Measurements from ENCODE around the gene EDNRB.
"Not testable (repeated sequence)": the region's sequence is repeated elsewhere in the genome, so short reads cannot be mapped to it uniquely, and the experiment has no call there.

EDNRB gene

GRCh38 chr13:77896977-77897376 lies 21.7 kb downstream of the EDNRB start:
- DNase-seq (ENCODE audit: low read depth in 2 of 2) = no peak

DNA sequence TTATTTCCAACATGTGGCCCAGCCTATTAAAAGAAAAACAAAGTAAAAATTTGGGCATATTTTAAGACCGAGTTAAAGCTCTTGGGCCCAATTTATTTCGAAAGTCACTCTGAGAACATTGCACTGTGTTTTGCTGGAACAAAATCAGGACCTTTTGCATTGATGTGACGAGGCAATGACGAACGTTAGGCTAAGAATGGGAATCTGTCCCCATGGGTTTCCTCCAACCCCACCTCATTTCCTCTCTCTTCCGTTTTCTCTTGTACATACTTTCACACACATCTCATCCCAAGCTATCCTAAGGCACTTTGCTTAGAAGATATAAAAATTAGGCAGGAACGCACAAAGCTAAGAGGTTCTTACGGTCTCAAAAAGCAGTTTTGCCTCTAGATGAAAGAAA lies 22.1 kb downstream of the EDNRB start:
- DNase-seq (ENCODE audit: low read depth in 2 of 2) = no peak

- DNase-seq (ENCODE audit: low read depth in 2 of 2) = no peak
Measured at GRCh38 chr13:77894743-77895142, 23.9 kb downstream of the EDNRB start.

DNA sequence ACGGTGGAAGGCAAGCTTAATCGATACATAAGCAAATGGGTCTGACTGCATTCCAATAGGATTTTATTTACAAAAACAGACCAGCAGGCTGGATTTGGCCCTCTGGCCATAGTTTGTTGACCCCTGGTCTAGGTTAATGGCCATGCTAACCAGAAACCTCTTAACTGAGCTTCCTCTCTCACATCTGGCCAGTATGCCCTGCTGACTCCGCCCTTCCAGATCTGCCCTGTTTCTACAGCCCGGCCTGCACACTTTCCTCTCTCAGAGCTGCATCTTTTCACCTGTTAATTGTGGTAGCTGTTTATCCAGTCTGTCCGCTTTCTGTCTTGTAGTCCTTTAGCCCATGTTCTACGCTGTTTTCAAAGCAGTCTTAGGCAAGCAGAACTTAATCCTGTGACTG lies 25.6 kb downstream of the EDNRB start:
- no peak for DNase-seq (ENCODE audit: low read depth in 2 of 2)

DNA sequence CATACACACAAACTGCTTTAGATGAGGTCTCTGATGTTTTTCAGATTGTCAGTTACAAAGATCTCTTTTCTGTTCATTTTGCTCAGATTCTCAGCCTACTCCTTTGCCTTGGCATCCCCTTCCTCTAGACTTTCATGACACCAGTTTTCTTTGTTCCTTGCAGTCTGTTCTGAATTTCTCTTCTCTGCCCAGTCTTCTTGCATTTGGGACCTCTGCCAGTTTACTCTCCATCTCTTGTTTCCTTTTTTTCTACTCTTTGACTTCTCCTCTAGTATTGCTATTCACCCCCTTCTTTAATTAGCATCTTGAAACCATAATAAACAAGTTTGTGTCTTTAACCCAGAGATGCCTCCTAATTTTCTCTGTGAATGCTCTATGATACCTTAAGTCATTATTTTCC lies 26.1 kb downstream of the EDNRB start:
- DNase-seq (ENCODE audit: low read depth in 2 of 2) = no peak

GRCh38 chr13:77891486-77891885 lies 27.1 kb downstream of the EDNRB start:
- DNase-seq (ENCODE audit: low read depth in 2 of 2) = no peak

DNA sequence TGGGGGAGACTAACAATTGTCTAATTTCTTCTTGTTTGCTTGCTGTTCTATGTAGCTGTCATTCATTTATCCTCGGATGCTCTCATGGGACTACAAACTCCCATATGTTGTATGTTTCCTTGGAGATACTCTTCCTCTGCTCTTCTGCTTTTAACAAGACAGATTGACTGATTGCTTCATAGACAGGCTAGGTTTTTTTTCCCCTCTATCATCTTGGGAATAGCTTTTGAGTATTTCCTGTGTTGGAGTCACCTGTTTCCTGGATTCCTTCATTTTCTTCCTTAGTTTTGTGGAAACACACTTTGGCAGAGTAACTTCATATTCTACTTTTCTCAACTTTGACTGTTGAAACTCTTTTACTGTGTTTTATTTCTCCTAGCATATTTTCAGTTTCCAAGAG lies 27.6 kb downstream of the EDNRB start:
- no peak for DNase-seq (ENCODE audit: low read depth in 2 of 2)

DNA sequence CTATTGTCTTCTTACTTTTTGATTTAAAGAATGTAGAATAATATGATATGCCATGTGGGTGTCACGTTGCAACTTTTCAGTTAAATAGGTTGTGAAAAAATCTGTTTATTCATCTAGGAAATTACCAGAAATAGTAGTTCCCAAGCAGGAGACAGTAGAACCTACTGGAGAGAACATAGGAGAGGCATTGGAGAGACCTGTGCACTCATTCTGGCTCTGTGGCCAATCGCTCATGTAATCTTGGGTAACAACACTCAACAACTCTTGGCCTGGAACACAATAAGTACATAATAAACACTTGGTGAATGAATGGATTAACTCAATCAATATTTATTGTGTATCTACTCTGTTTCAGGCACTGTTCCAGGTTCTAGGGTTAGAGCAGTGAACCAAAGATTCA lies 35.3 kb downstream of the EDNRB start:
- DNase-seq (ENCODE audit: low read depth in 2 of 2) = no peak

DNA sequence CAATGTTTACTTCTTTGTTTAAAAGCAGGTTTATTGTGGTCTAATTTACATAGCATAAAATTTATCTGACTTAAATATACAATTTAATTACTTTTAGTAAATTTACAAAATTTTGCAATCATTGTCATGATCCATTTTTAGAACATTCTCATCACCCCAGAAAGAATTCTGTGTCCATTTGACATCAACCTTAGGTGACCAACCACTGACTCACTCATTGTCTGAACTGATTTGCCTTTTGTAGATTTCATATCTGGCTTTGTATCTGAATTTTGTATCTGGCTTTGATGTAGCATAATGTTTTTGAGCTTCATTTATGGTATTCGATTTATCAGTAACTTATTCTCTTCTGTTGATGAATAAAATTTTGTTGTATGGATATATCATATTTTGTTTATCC lies 40.4 kb downstream of the EDNRB start:
- no peak for DNase-seq (ENCODE audit: low read depth in 2 of 2)

DNA sequence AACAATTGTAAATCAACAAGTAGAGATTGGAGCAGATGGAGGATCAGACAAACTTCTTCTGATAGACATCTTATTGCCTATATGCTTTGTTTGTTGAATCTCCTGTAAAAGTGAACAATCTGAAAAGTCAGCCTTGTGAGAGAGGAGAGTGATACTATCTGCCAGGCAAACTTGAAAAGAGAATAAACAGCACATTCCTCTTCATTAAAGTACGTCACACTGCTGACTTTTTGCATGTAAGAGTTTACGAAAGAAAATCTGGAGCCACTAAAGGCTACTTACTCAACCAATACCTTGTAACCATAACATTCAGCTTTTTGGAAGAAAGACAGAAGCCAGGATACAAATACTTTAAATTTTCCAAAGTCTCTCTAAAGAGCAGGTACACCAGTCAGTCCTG lies 42.5 kb downstream of the EDNRB start:
- no peak for DNase-seq (ENCODE audit: low read depth in 2 of 2)

DNA sequence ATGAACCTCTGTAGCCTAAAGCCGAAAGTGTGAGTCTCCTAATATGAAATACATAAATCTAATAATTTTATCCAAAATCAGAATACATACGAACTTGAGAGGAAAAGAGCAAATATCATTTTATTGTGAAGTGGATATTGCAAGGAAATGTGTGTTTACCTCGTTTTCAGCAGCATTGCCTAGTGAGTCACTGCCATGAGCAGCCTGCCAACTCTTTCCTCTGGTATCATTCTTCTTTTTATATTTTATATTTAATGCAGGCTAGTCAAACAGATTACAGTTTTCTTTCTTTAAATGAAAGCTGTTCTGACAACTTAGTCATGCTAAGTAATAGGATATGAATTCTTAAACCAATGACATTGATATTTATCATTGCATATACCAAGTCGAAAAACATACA lies 44.2 kb downstream of the EDNRB start:
- DNase-seq (ENCODE audit: low read depth in 2 of 2) = no peak

DNA sequence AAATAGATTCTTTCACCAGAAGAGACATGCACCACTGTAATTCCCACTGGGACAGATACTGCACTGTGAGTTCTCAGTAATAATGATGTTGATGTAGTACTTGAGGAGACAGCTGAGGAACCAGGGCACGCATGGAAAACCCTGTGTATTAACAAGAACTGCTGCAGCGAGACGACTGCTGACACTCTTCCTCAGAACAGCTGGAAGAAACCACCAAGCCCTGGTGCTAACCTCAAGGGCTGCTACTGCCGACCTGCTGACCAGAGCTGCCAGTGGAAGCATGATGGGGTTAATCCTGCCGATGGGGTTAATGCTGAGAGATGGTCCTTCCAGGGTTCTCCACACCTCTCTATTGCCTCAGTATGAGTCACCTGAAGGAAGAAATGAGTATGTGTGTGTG lies 45.6 kb downstream of the EDNRB start:
- DNase-seq (ENCODE audit: low read depth in 2 of 2) = no peak

DNA sequence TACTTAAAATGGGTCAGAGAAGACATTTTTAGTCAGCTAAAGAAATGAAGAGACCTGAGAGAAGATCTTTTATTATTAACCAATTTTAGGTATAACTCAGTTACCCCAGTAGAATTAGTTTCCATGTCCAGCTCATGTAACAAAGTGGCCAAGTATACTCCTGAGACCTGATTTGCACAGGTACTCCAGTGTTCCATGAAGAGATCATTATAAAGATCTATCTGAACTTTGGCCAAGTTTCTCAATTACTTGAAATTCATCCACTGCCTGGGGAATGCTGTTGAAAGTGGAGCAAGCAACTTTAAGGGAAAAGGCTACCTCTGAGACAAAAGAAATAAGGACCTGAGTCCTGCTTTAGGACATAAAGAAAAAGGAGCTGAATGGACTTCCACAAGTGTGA lies 47.0 kb downstream of the EDNRB start:
- no peak for DNase-seq (ENCODE audit: low read depth in 2 of 2)

- no peak for DNase-seq (ENCODE audit: low read depth in 2 of 2)
Measured at GRCh38 chr13:77868717-77869116, 49.9 kb downstream of the EDNRB start.

DNA sequence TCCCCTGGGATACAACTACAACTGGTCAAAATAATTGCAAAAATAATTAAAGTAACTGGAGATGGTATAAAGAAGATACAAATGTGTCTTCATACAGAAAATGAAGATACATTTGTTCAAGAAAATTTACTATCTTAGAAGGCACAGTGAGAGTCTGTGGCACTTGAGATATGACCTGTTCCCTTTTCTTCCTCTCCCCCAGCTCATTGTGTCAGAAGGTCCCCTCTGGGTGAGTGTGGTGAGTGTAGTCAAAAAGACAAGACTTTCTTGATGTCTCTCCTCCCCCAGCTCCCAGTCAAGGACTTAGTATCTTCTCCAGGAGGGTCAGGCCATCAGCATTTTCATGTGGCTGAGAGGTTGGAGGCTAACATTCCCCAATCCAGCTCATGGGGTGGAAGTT lies 51.7 kb downstream of the EDNRB start:
- no peak for DNase-seq (ENCODE audit: low read depth in 2 of 2)

DNA sequence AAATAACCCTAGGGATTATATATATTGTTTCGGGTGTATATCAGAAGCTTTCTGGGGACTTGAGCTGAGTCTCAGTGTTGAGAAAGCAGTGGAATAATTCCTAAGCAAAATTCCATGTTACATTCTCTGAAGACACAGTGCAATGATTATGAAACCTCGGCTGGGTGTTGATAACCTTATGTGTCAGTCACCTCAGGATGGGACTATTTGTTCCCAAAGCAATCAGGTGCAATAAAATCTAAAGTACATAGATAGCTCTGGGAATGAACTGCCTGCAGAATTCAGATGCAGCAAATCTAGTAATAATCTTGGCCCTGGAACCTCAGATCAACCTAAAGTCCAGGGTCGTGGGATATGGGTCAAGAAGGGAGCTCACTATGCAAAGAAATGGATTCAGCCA lies 53.0 kb downstream of the EDNRB start:
- no peak for DNase-seq (ENCODE audit: low read depth in 2 of 2)

GRCh38 chr13:77863144-77863543 lies 55.5 kb downstream of the EDNRB start:
- DNase-seq (ENCODE audit: low read depth in 2 of 2) = no peak

DNA sequence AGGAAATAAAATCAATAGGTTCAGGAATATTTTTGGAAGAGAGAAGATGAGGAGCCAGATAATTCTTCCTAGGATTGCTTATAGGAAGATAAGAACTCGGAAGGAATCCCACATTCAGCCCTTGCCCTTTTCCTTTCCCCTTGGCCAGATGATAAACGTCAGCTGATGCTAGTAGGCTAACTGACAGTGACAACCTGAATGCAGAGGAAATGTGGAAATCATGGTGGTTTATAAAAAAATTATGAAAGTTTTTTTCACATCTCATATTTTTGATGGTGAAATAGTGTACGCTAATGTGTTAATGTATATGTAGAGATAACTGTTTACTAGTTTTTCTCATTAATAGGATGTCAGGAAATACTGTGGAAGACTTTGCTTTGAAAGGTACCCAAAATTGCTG lies 56.9 kb downstream of the EDNRB start:
- no peak for DNase-seq (ENCODE audit: low read depth in 2 of 2)

DNA sequence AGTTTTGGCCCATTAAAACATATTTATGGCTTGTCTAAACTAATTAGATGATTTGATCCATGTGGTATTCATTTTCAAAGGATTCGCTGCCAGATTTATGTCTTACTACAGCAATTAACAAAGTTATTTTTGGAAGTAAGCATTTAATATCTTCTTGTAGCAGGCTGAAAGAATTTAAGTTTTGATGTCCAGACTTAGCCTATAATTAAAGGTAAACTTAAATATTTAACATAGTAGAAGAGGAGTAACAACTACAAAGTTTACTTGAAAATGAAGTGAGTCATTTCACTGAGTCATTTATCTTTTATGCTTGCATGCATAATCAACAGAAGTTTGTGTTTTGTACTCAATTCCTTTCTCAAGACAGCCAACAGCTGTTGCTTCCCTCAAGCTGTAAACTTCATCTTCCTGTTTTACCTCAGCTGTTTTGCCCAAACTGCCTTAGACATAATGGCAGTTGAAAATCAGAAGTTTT lies 58.1 kb downstream of the EDNRB start:
- DNase-seq (ENCODE audit: low read depth in 2 of 2) = no peak

DNA sequence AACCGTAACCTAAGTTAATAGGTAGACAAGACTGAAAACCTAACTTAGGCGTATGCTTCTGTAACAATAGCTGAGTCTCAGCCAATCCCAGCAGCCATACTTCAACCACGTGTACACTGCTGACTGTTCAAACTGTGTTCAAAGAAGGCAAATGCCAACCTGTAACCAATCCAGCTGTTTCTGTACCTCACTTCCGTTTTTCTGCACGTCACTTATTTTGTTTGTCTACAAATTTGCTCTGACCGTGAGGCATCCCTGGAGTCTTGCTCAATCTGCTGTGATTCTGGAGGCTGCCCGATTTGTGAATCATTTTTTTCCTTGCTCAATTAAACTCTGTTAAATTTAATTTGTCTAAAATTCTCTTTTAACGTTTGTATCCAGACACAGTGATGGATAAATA lies 59.2 kb downstream of the EDNRB start:
- no peak for DNase-seq (ENCODE audit: low read depth in 2 of 2)

- DNase-seq (ENCODE audit: low read depth in 2 of 2) = no peak
Measured at GRCh38 chr13:77857531-77858209, 61.0 kb downstream of the EDNRB start.

GRCh38 chr13:77853703-77854102 lies 64.9 kb downstream of the EDNRB start:
- DNase-seq (ENCODE audit: low read depth in 2 of 2) = no peak

DNA sequence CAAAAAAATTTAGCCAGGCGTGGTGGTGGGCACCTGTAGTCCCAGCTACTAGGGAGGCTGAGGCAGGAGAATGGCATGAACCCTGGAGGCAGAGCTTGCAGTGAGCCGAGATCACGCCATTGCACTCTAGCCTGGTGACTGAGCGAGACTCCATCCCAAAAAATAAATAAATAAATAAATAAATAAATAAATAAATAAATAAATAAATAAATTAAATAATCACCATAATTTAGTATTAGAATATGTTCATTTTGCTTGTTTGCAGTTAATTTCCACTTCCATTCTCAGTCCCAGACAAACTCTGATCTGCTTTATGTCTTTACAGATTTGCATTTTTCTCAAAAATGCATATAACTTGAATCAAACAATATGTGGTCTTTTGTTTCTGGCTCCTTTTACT lies 70.6 kb downstream of the EDNRB start:
- DNase-seq (ENCODE audit: low read depth in 2 of 2) = not testable (repeated sequence)

GRCh38 chr13:77846173-77846572 lies 72.5 kb downstream of the EDNRB start:
- DNase-seq (ENCODE audit: low read depth in 2 of 2) = no peak

All from stimulated activated CD8-positive, alpha-beta memory T cell treated with anti-CD3 and anti-CD28 coated beads, Interleukin-7, amount 100 ng/mL, for 1 hour (primary cell).